GM19455 (cell line): ENCODE measurements around the gene PRR5L.
"Not testable (repeated sequence)": the region's sequence is repeated elsewhere in the genome, so short reads cannot be mapped to it uniquely, and the experiment has no call there.

ENCODE experiments used
- ATAC-seq: cut with Tn5 transposase; IDR thresholded peaks from one replicate; pipeline ENCODE4 v1.9.1; 2021; ENCODE audit not compliant: unreplicated experiment

PRR5L gene

GRCh38 chr11:36454941-36455631 lies 159.0 kb downstream of the PRR5L start:
- no peak for ATAC-seq

DNA sequence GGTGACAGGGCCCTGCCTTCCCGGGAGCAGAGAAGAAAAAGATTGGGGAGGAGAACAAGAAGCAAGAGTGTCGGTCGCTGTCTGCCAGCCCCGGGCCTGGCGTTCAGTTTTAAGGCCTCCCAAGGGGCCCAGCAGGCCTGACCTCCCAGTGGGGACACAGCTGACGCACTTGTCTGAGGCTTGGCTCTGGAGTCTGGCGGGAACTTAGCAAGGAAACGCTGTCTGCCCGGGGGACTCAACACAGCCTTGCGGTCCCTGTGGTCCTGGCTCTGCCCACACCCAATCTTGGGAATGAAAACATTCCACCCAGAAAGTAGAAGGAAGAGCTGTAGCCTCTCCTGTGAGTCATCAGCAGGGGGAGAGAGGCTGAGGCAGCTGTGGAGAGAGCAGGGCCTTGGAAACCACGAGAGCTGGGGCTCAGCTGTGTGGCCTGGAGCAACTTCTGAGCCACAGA lies 159.6 kb downstream of the PRR5L start:
- ATAC-seq, result no peak

DNA sequence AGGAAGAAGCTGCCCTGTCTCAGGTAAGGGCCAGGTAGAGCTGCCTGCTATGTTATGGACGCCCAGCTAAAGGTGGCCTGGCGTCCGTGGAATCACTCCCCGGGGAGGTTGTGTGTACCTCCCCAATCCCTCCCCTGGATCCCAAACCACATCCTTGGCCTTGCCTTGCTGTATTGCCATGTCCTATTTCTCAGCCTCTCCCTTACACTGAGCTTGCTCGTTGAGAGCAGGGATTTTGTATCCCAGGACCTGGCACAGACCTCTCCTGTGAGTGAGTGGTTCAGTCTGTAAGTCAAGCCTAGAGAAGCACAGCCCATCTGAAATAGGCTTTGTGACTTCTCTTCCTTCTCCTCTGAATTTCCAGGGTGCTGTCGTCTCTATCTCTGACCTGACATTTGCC lies 160.1 kb downstream of the PRR5L start:
- ATAC-seq, result no peak

GRCh38 chr11:36458129-36458915 lies 162.2 kb downstream of the PRR5L start:
- no peak for ATAC-seq

GRCh38 chr11:36459046-36459445 lies 163.0 kb downstream of the PRR5L start:
- ATAC-seq, result no peak

- ATAC-seq, result no peak
Observed at GRCh38 chr11:36460220-36460619, 164.1 kb downstream of the PRR5L start.

DNA sequence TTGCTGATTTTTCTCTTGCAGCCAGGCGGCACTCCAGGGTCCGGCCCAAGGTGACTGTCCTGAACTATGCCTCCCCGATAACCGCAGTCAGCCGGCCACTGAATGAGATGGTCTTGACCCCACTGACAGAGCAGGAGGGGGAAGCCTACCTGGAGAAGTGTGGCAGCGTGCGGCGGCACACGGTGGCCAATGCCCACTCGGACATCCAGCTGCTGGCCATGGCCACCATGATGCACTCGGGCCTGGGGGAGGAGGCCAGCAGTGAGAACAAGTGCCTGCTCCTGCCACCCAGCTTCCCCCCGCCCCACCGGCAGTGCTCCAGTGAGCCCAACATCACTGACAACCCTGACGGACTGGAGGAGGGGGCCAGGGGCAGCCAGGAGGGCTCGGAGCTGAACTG lies 166.2 kb downstream of the PRR5L start:
- no peak for ATAC-seq

- no peak for ATAC-seq
Observed at GRCh38 chr11:36463781-36464180, 167.7 kb downstream of the PRR5L start.

- ATAC-seq, result no peak
Observed at GRCh38 chr11:36464720-36465119, 168.6 kb downstream of the PRR5L start.

DNA sequence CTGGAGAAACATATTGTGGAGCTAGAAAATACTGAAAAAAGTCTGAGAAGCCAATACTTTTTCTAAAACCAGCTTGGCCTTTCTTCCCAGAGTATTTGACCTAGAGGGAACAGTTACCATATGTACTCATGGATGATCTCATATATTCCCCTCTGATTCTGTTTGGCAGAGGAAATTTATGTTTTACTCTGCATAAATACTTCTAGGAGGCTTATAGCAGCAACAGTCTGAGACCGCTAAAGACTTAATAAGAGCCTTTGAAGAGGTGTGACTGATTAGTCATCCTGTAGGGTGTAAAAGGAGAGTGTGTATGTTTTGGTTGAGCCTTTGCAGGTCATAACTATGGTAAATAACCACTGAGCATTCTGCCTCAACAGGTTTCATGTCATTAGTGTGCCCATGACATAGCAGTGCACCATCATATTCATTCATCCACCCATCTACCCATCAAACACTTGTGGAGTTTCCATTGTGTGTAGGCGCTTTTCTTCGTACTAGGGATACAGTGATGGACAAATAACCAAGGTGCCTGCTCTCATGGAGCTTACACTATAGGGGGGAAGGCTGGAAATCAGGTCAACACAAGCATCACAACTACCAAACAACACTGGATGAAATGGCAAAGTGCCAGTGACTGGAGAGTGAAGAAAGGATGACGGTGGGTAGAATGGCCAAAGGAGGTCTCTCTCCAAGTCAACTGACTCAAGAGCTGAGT lies 169.5 kb downstream of the PRR5L start:
- no peak for ATAC-seq

DNA sequence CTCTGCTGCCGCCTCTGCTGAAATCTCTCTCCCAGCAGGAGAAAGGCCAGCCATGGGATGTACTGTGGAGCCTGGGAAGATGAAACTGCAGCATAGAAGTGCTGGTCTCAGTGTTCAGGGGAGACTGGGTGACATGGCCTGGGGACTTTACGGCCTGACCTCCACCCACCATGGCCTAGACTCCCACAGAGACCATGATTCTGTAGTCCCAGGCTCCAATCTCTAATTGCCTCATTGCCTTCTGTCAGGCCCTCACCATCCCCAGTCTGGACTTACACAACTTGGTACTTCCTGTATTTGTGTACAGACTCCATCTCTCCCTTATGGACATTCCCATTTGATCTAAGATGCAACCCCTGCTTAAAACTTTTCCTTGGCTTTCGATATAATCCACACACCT lies 170.9 kb downstream of the PRR5L start:
- no peak for ATAC-seq

DNA sequence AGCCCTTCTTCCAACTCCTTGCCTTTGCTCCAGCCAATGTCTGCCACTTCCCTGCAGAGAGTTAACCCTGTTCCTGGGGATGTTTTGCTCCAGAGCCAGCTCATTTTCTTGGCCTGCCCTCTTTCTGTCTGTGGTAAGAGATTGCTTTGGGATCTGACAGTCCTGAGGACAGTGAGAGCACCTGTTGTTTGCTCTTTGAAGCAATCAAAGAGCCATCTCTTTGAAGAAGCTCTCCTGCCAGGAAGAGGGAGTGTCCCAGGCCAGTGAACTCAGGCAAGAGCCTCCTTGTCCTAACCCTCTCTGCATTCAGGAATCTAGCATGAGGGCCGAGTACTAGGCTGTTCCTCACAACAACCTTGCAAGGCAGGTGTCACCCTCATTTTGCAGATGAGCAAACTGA lies 171.8 kb downstream of the PRR5L start:
- ATAC-seq, result no peak

DNA sequence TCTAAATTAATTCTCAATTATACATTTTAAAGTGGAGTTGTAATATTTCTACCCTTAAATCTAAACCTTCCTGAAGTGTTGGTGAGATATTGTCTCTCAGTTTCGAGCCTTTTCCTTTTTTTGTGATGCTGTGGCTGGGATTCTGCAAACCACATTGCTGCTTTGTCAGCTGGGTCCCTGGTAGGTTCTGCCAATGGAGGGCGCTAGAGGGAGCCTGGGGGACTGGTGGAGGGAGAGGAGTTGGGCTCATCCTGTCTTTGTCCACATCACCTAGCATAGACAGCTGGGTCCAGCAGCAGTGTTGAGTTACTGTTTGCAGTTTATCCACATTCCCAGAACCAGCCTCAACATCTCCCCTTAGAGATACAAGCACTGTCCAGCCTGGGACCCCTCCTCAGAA lies 173.0 kb downstream of the PRR5L start:
- ATAC-seq, result no peak

GRCh38 chr11:36469881-36470802 lies 174.1 kb downstream of the PRR5L start:
- no peak for ATAC-seq

DNA sequence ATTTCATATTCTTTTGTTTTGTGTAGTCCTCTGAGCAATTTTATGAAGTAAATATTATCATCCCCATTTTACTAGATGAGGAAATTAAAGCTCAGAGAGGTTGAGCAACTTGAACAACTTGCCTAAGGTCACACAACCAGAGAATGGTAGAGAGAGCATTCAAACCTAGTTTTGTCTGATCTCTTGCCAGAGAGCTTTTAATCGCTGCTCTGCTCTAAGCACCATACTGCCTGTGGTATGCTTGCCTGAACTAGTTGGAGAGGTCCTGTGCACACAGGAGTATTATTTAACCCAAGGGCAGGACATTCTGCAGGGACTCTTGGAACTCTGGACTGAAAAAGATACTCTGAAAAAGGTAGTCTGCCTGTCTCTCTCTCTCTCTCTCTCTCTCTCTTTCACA lies 175.5 kb downstream of the PRR5L start:
- no peak for ATAC-seq

DNA sequence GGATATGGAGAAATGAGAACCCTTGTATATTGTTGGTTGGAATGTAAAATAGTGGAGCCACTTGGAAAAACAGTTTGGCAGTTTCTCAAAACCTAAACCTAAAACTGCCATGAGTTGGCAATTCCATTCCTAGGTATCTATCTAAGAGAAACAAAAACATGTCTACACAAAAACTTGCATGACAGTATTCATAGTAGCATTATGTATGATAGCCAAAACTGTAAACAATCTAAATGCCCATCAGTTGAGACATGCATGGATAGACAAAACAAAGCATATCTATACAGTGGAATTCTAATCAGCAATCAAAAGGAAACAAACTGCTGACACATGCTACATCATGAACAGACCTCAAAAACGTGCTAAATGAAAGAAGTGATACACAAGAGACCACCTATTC lies 179.1 kb downstream of the PRR5L start:
- ATAC-seq, result no peak

GRCh38 chr11:36478700-36479329 lies 182.7 kb downstream of the PRR5L start:
- no peak for ATAC-seq

- no peak for ATAC-seq
Observed at GRCh38 chr11:36480833-36481232, 184.7 kb downstream of the PRR5L start.

- ATAC-seq, result not testable (repeated sequence)
Observed at GRCh38 chr11:36483042-36483441, 187.0 kb downstream of the PRR5L start.

GRCh38 chr11:36485298-36486002 lies 189.4 kb downstream of the PRR5L start:
- ATAC-seq, result no peak
